HepG2 (cell line): ENCODE measurements around the gene SPATA12. TPM values are rescaled to one million over a fixed set of nuclear protein-coding genes. Genes with fewer than 3 reads are reported as not detected.

Experiments used
- CREB1 ChIP-seq, 2 experiments: fragments of 450-650 bp in 1 of 2; IDR thresholded peaks; 2 replicates each; pipeline ENCODE4 v1.6.1; 2016 to 2017; ENCODE audit warnings: control low read depth in 1 of 2, mild to moderate bottlenecking in 1 of 2, missing compliant biosample characterization in 1 of 2, missing genetic modification characterization in 1 of 2
- ELF1 ChIP-seq: sonication (generic); formaldehyde crosslinking; IDR thresholded peaks from 2 replicates; pipeline ENCODE4 v1.4.0; 2020; ENCODE audit warnings: missing genetic modification reagents
- ELK4 ChIP-seq: sonication (generic); formaldehyde crosslinking; IDR thresholded peaks from 2 replicates; pipeline ENCODE4 v1.9.0; 2021; ENCODE audit warnings: missing genetic modification reagents, borderline replicate concordance
- HMGA1 ChIP-seq: sonication (generic); formaldehyde crosslinking; conservative IDR thresholded peaks from 2 replicates; pipeline ENCODE4 v1.4.0; 2020; ENCODE audit warnings: missing genetic modification reagents
- HMGXB4 ChIP-seq, 2 experiments: sonication (generic) in 1 of 2; formaldehyde crosslinking in 1 of 2; IDR thresholded peaks; 2 replicates each; pipeline versions ENCODE4 v1.4.0 to v1.6.1; 2018 to 2020; ENCODE audit warnings: missing genetic modification reagents in 2 of 2, borderline replicate concordance in 1 of 2, low read depth in 1 of 2, mild to moderate bottlenecking in 1 of 2, missing biosample characterization in 1 of 2
- KAT7 ChIP-seq: IDR thresholded peaks from 2 replicates; pipeline ENCODE4 v1.6.1; 2018; ENCODE audit warnings: borderline replicate concordance, missing compliant biosample characterization
- KLF16 ChIP-seq, 2 experiments: sonication (generic) in 1 of 2; formaldehyde crosslinking in 1 of 2; IDR thresholded peaks; 2 replicates each; pipeline versions ENCODE4 v1.6.1 to v1.8.0; 2016 to 2023; ENCODE audit warnings: missing genetic modification reagents in 2 of 2, missing compliant biosample characterization in 1 of 2
- MBD4 ChIP-seq: IDR thresholded peaks from 2 replicates; pipeline ENCODE4 v1.6.1; 2012; ENCODE audit warnings: low read length, inconsistent platforms, borderline replicate concordance
- MED13 ChIP-seq: sonication (generic); formaldehyde crosslinking; IDR thresholded peaks from 2 replicates; pipeline ENCODE4 v1.5.0; 2020; ENCODE audit warnings: missing genetic modification reagents
- MTERF4 ChIP-seq: sonication (generic); formaldehyde crosslinking; IDR thresholded peaks from 2 replicates; pipeline ENCODE4 v1.8.0; 2023; ENCODE audit warnings: mild to moderate bottlenecking, missing genetic modification reagents
- TIGD3 ChIP-seq: sonication (generic); formaldehyde crosslinking; IDR thresholded peaks from 2 replicates; pipeline ENCODE4 v1.5.1; 2020; ENCODE audit warnings: mild to moderate bottlenecking, missing genetic modification reagents, borderline replicate concordance
- UBTF ChIP-seq: sonication (generic); formaldehyde crosslinking; IDR thresholded peaks from 2 replicates; pipeline ENCODE4 v1.4.0; 2020; ENCODE audit warnings: mild to moderate bottlenecking, missing genetic modification reagents
- ZBTB14 ChIP-seq: sonication (generic); formaldehyde crosslinking; IDR thresholded peaks from 2 replicates; pipeline ENCODE4 v1.4.0; 2020; ENCODE audit warnings: missing genetic modification reagents
- ZBTB42 ChIP-seq: sonication (generic); formaldehyde crosslinking; IDR thresholded peaks from 2 replicates; pipeline ENCODE4 v1.5.0; 2020; ENCODE audit warnings: mild to moderate bottlenecking, missing genetic modification reagents
- ZMYM4 ChIP-seq: sonication (generic); formaldehyde crosslinking; IDR thresholded peaks from 2 replicates; pipeline ENCODE4 v1.8.1; 2023; ENCODE audit warnings: mild to moderate bottlenecking, missing genetic modification reagents
- ZNF383 ChIP-seq: sonication (generic); formaldehyde crosslinking; IDR thresholded peaks from 2 replicates; pipeline ENCODE4 v1.4.0; 2020; ENCODE audit warnings: missing genetic modification reagents, mild to moderate bottlenecking, borderline replicate concordance
- ZNF451 ChIP-seq: sonication (generic); formaldehyde crosslinking; IDR thresholded peaks from 2 replicates; pipeline ENCODE4 v1.5.0; 2020; ENCODE audit warnings: mild to moderate bottlenecking, missing genetic modification reagents
- ZNF496 ChIP-seq: sonication (generic); formaldehyde crosslinking; IDR thresholded peaks from 2 replicates; pipeline ENCODE4 v1.8.1; 2023; ENCODE audit warnings: mild to moderate bottlenecking, moderate library complexity, missing genetic modification reagents; ENCODE audit not compliant: insufficient replicate concordance
- ZNF792 ChIP-seq: IDR thresholded peaks from 2 replicates; pipeline ENCODE4 v1.6.1; 2016
- polyA plus RNA-seq, 8 experiments: library from polyadenylated mRNA; depleted of rRNA in 3 of 8; stranded (reverse) in 7 of 8; unstranded in 1 of 8; fragments of >200 nt; fragmentation: Illumina TruSeq in 4 of 8; extraction: Trizol in 4 of 8; gene quantifications; 2 replicates each; pipeline versions ENCODE4 v1.2.1 to v1.2.3, GENCODE V29; 2011 to 2016; ENCODE audit warnings: low read depth in 4 of 8, missing spikeins in 1 of 8, mixed read lengths in 1 of 8; ENCODE audit not compliant: insufficient read depth in 1 of 8
- total RNA-seq, 5 experiments: library from RNA; depleted of rRNA; stranded (reverse); fragments of >200 nt; fragmentation: Illumina TruSeq; extraction: Trizol; gene quantifications; 2 replicates each; pipeline ENCODE4 v1.2.3, GENCODE V29; 2016; ENCODE audit warnings: low read depth in 1 of 5

Gene SPATA12
- total and polyA plus RNA-seq, 2 of the 13 experiments (the other 11 are each of a cell fraction or from before 2014, with no cell fraction given): 0.09 to 0.25 TPM

- TF ChIP-seq ZNF496 (CRISPR knock-in tag) (no peak), ELF1 (CRISPR knock-in tag) (peak; percentile 77), KLF16 (CRISPR knock-in tag; IDR thresholded peaks at IDR 0.05) (0 out of 4 replicates have a peak, but pooled peaks of 1 of the 2 experiments have one; percentile 30), ZBTB14 (CRISPR knock-in tag) (no peak), UBTF (CRISPR knock-in tag) (peak; percentile 83), MBD4 (no peak), TIGD3 (no peak), ZNF451 (no peak), HMGXB4 (CRISPR knock-in tag; IDR thresholded peaks at IDR 0.05; ENCODE audit: borderline replicate concordance in 1 of 2, low read depth in 1 of 2) (peak; percentile 17 to 73; a peak in 3 of 4 replicates), ELK4 (no peak), MED13 (CRISPR knock-in tag) (peak; percentile 40; the same call in 1 of the 2 replicates), CREB1 (IDR thresholded peaks at IDR 0.05) (no peak), CREB1 (CRISPR knock-in tag; IDR thresholded peaks at IDR 0.05) (no peak), KAT7 (CRISPR knock-in tag) (peak; percentile 3; the same call in 1 of the 2 replicates), ZMYM4 (peak; percentile 41; the same call in 1 of the 2 replicates), HMGA1 (no peak), ZNF383 (no peak), MTERF4 (CRISPR knock-in tag) (no peak), ZBTB42 (no peak), ZNF792 (no peak; the same call in 1 of the 2 replicates)
These were observed 18.4 kb downstream of the SPATA12 start (continued) for GRCh38 chr3:57078635-57079473.
